Uterus (tissue), 2 donors: ENCODE data around the gene HASPIN.

ENCODE experiments used
- POLR2A ChIP-seq, 2 donors: fragments of 450-650 bp; IDR thresholded peaks; one replicate each; pipeline ENCODE4 v1.6.1; 2016; ENCODE audit warnings: antibody characterized with exemption in 2 of 2, mild to moderate bottlenecking in 1 of 2, moderate library complexity in 1 of 2
- TF ChIP-seq, protein P1 (sequence below), 4 experiments: fragments of 200-600 bp in 2 of 4; fragments of 450-650 bp in 2 of 4; sonication (generic) in 2 of 4; IDR thresholded peaks; one replicate each; pipeline ENCODE4 v1.5.1; 2016 to 2019; ENCODE audit warnings: antibody characterized with exemption in 4 of 4, mild to moderate bottlenecking in 2 of 4, moderate library complexity in 1 of 4

DNA sequence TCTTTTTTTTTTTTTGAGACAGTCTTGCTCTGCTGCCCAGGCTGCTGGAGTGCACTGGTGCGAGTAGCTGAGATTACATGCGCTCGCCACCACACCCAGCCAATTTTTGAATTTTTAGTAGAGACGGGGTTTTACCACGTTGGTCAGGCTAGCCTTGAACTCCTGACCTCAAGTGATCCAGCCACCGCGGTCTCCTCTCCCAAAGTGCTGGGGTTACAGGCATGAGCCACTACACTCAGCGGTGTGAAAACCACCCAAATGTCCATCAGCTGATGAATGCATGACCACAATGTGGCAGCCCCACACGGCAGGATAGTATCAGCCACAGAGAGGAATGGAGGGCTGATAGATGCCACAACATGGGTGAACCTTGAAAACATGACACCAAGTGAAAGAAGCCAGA is 29.9 kb upstream of the HASPIN start:
- TF ChIP-seq, protein P1, sequence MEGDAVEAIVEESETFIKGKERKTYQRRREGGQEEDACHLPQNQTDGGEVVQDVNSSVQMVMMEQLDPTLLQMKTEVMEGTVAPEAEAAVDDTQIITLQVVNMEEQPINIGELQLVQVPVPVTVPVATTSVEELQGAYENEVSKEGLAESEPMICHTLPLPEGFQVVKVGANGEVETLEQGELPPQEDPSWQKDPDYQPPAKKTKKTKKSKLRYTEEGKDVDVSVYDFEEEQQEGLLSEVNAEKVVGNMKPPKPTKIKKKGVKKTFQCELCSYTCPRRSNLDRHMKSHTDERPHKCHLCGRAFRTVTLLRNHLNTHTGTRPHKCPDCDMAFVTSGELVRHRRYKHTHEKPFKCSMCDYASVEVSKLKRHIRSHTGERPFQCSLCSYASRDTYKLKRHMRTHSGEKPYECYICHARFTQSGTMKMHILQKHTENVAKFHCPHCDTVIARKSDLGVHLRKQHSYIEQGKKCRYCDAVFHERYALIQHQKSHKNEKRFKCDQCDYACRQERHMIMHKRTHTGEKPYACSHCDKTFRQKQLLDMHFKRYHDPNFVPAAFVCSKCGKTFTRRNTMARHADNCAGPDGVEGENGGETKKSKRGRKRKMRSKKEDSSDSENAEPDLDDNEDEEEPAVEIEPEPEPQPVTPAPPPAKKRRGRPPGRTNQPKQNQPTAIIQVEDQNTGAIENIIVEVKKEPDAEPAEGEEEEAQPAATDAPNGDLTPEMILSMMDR (IDR thresholded peaks at IDR 0.05), result no peak
- no peak for TF ChIP-seq POLR2A (IDR thresholded peaks at IDR 0.05)
